ENCODE data around the gene NPPB.

NPPB gene

DNA sequence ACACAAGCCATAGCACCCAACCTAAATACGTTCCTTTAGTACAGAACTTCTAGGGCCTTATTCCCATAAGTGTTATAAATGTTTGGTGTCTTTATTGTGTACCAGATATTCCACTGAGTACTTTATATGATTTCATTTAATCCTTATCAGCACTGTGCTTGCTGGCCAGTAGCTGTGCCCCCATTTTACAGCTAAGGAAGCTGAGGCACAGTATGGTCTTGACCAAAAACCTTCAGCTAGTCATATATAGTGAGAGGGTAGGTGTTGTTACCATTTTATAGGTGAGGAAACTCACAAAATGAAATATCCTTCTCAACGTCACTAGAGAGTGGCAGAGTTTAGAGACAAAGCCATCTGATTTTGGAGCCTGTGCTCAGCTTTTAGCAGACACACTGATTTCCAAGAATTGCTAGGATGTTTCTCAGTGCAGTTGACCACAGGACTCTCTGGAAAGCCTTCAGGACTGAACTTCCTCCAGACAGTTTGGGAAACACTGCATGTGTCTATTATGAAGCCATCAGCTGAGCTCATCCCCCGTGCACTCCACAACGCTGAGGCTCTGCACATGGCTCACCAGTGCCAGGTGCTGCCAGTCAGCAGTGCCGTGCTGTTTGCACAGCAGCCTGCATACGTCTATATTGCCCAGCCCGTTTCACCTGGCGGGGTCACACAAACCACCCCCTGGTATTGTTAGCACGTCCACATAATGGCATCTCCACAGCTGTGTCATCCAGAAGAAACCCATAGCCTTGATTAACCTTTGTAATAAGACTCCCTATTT, 26.6 kb downstream of the NPPB start:
- no peak for DNase-seq (ENCODE audit: low read depth)

DNA sequence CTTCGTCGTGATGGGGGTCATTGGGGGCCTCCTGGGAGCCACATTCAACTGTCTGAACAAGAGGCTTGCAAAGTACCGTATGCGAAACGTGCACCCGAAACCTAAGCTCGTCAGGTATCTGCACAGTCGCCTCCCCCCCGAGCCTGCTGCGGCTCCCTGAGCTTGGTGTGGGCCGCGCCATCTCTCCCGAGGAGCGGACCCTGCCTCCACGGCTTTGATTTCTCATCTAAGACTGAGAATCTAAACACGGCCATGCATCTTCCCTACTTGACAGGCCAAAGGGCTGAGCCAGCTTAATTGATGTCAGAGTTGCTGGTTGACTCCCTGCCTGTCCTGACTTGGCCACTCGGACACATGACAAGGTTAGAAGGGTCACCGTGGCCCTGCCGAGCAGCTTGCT, 30.2 kb downstream of the NPPB start:
- no peak for DNase-seq (ENCODE audit: low read depth)

DNA sequence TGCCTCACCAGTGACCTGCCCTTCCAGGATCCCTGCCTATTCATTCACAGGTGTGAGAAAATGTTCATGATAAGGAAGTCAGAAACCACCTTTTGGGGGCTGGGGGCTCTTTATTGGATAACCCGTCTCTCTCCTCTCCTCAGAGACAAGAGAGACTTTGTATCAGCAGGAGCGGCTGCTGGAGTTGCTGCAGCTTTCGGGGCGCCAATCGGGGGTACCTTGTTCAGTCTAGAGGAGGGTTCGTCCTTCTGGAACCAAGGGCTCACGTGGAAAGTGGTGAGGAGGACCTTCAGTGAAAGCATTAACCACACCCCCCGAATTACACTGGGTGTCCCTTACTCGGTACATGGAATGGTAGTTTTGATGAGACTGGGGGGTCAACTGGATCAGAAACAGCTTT, 31.8 kb downstream of the NPPB start:
- DNase-seq (ENCODE audit: low read depth): no peak

DNA sequence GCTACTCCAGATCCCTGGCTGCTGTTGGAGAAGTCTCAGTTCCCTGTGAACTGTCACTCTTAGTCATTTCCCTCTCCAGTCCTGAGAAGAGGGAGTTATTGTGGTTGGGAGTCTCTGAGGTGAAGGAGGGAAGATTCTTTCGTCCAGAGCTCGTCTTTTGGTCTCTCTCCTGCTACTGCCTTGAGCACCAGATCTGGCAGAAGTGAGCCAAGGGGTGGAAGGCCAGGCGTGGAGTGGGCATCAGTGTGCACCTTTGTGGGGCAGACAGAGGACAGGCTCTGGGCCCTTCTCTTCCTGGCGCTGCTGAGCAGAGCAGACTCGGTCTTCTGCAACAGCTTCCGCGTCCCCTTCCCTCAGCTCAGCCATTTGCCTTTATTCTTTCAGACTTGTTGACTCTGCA, 33.6 kb downstream of the NPPB start:
- no peak for DNase-seq (ENCODE audit: low read depth)

DNA sequence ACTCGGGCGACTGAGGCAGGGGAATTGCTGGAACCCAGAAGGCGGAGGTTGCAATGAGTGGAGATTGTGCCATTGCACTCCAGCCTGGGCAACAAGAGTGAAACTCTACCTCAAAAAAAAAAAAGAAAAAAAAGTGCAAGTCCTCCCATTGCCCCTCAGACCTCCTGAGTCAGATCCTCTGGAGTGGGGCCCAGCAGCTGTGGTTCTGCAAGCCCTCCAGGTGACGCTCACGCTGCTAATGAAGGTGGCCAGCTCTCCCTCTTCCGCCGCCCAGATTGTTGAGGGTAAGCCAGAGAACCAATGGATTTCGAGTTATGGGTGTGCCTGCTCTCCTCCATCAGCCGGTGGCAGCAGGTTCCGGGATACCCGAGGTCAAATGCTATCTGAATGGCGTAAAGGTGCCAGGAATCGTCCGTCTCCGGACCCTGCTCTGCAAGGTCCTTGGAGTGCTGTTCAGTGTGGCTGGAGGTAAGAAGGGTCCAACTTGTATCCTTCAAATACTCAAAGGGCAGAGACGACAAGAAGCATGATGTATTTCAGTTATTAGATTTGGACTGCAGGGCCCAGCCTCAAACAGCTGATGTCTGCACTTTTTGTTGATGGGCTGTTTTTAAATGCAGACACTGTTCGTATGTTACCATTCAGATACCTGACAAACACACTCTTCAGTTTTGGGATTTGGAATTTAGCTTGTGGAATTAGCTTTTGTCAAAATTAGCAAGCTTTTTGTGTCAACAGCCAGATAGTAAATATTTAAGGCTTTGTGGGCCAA, 35.2 kb downstream of the NPPB start:
- DNase-seq (ENCODE audit: low read depth): no peak

DNA sequence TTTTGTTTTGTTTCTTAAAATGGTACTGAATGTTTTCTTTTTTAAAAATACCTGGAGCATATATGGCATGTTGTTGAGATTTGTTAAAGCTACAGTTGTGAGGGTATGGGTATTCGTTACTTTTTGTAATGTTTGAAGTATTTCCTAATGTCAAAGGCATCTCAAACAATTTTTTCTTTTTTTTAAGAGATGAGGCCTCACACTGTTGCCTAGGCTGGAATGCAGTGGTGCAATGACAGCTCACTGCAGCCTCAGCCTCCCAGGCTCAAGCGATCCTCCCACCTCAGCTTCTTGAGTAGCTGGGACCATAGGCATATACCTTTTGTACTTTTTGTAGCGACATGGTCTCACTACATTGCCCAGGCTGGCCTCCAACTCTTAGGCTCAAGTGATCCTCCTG, 36.7 kb downstream of the NPPB start:
- no peak for DNase-seq (ENCODE audit: low read depth)

DNA sequence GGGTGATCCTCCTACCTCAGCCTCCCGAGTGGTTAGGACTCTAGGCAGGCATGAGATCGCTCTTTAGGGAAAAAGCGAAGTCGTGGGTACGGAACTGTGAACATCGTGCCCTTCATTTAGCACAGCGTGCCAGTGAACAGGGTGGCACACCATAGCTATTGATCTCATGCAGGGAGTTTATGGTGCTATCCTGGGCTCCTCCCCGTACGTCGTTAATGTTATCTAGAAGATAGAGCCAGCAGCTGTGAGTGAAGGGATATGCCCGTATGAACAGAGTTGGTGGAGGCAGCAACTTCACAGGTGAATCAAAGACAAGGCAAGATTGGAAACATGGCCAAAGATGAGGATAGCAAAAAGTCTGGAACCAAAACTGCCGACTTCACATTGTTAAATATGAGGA, 41.6 kb downstream of the NPPB start:
- no peak for DNase-seq (ENCODE audit: low read depth)

DNA sequence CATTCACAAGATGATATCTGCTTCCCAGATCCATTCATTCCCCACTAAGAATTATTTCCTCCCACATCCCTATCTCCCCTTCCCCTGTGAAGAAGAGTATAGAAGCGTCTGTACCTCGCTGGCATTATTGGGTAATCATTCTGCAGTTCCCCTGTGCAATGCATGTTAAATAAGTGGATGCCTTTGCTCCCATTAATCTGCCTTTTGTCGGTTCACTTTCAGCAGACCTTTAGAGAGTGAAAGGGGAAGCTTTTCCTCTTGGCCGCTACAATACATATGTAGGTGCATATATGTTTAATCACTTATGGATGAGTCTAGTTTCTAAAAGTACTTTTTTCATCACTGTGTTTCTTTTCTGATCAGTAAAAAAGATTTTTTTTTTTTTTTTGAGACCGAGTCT, 45.7 kb downstream of the NPPB start:
- no peak for DNase-seq (ENCODE audit: low read depth)
